Fibroblast of the aortic adventitia (primary cell): ENCODE data around the gene PDCD7. TPM values are rescaled to one million over a fixed set of nuclear protein-coding genes. Genes with fewer than 3 reads are reported as not detected.
"Not testable (repeated sequence)": the region's sequence is repeated elsewhere in the genome, so short reads cannot be mapped to it uniquely, and the experiment has no call there.

Experiments used
- DNase-seq: peaks from one replicate; pipeline ENCODE4 v3.0.0-alpha.2; 2010; ENCODE audit warnings: low read depth
- H3K4me3 ChIP-seq: 2 replicates; pipeline ENCODE4 v1.5.1; 2011; ENCODE audit warnings: low read depth, mild to moderate bottlenecking, control low read depth, low read length, moderate library complexity
- CTCF ChIP-seq: IDR thresholded peaks from 2 replicates; pipeline ENCODE4 v1.5.1; 2011; ENCODE audit warnings: mild to moderate bottlenecking, low read length, control low read depth, inconsistent platforms; ENCODE audit not compliant: insufficient read depth
- total RNA-seq: library from RNA; depleted of rRNA; stranded (reverse); fragments of >200 nt; gene quantifications from 2 replicates; pipeline ENCODE4 v1.2.3, GENCODE V29; 2012; ENCODE audit warnings: low replicate concordance

PDCD7 gene
- total RNA-seq, 1 donor = 15.7 TPM

GRCh38 chr15:65081270-65081669 lies 52.3 kb downstream of the PDCD7 start:
- DNase-seq = no peak
- no peak for TF ChIP-seq CTCF
- H3K4me3 ChIP-seq = no peak overlapping the region

- TF ChIP-seq CTCF = no peak
- H3K4me3 ChIP-seq = no peak overlapping the region
- DNase-seq = no peak
These were observed 54.0 kb downstream of the PDCD7 start for GRCh38 chr15:65079580-65079979.

GRCh38 chr15:65077981-65078352 lies 55.6 kb downstream of the PDCD7 start:
- H3K4me3 ChIP-seq = no peak overlapping the region
- DNase-seq = peak; percentile 60
- peak; percentile 71 for TF ChIP-seq CTCF

- H3K4me3 ChIP-seq = no peak overlapping the region
- DNase-seq = no peak
- no peak for TF ChIP-seq CTCF
These were observed 56.2 kb downstream of the PDCD7 start for GRCh38 chr15:65077291-65077980.

GRCh38 chr15:65076486-65077290 lies 56.9 kb downstream of the PDCD7 start, which contains the start of gene KBTBD13:
Gene KBTBD13 (plus strand): TSS chr15:65076746. CDS start chr15:65076816, 70 bp downstream.
- no peak within 1 kb of the TSS for H3K4me3 ChIP-seq
- DNase-seq = no peak
- TF ChIP-seq CTCF = no peak

GRCh38 chr15:65075607-65076395 lies 57.8 kb downstream of the PDCD7 start:
- H3K4me3 ChIP-seq, DNase-seq: not testable (repeated sequence)

- not testable (repeated sequence) for DNase-seq, H3K4me3 ChIP-seq
These were observed 58.7 kb downstream of the PDCD7 start for GRCh38 chr15:65074946-65075345.
